CD4-positive, alpha-beta T cell (primary cell): ENCODE measurements around the gene MRPS18A. TPM values are rescaled to one million over a fixed set of nuclear protein-coding genes. Genes with fewer than 3 reads are reported as not detected.

Experiments
- ATAC-seq: fragments of 200-7000 bp; cut with Tn5 transposase; one replicate; pipeline ENCODE4 v1.10.0; 2022; ENCODE audit warnings: mild to moderate bottlenecking; ENCODE audit not compliant: poor library complexity
- CTCF ChIA-PET: fragments of 350-600 bp; sonication (Branson Sonifier 250); formaldehyde crosslinking; loops from one replicate; lab custom pipeline; 2021; ENCODE audit warnings: antibody characterized with exemption, inconsistent platforms; lab: Charles Lee
- POLR2A ChIA-PET: fragments of 350-600 bp; sonication (Branson Sonifier 250); formaldehyde crosslinking; loops from one replicate; lab custom pipeline; 2021; ENCODE audit warnings: antibody characterized with exemption, inconsistent platforms; lab: Charles Lee
- DNase-seq, 14 experiments: peaks; one replicate each; pipeline ENCODE4 v3.0.0-alpha.2; 2013 to 2020; ENCODE audit warnings: mixed read lengths in 2 of 14
- H3K27ac ChIP-seq, 2 donors: one replicate each; pipeline versions ENCODE4 v1.5.1 to v1.7.0; 2013; ENCODE audit warnings: low read length in 2 of 2, low read depth in 1 of 2, mild to moderate bottlenecking in 1 of 2
- H3K27me3 ChIP-seq, 2 experiments: 1 replicate in 1 of 2; 2 replicates in 1 of 2; pipeline versions ENCODE4 v1.6.1 to v1.7.0; 2013; ENCODE audit warnings: low read length in 2 of 2, control low read depth in 1 of 2, mild to moderate bottlenecking in 1 of 2, moderate library complexity in 1 of 2; ENCODE audit not compliant: insufficient read depth in 2 of 2, control insufficient read depth in 1 of 2
- H3K36me3 ChIP-seq: one replicate; pipeline ENCODE4 v1.6.1; 2013; ENCODE audit warnings: low read length, control low read depth; ENCODE audit not compliant: insufficient read depth
- H3K4me1 ChIP-seq: one replicate; pipeline ENCODE4 v1.6.1; 2013; ENCODE audit warnings: low read length, control low read depth; ENCODE audit not compliant: insufficient read depth
- H3K4me3 ChIP-seq: one replicate; pipeline ENCODE4 v1.5.1; 2013; ENCODE audit warnings: mild to moderate bottlenecking, low read length, moderate library complexity
- H3K9me3 ChIP-seq, 2 experiments: 1 replicate in 1 of 2; 2 replicates in 1 of 2; pipeline versions ENCODE4 v1.6.1 to v1.7.0; 2013; ENCODE audit warnings: low read length in 2 of 2, mild to moderate bottlenecking in 2 of 2, control low read depth in 1 of 2, moderate library complexity in 1 of 2; ENCODE audit not compliant: control insufficient read depth in 1 of 2, insufficient read depth in 1 of 2
- H3K27ac Mint-ChIP-seq: one replicate; pipeline ENCODE4 v1.8.0; 2020; ENCODE audit warnings: mixed read lengths
- H3K27me3 Mint-ChIP-seq: one replicate; pipeline ENCODE4 v1.8.0; 2021; ENCODE audit warnings: mixed read lengths
- H3K36me3 Mint-ChIP-seq: one replicate; pipeline ENCODE4 v1.8.0; 2021; ENCODE audit warnings: low read depth, mixed read lengths
- H3K4me1 Mint-ChIP-seq: one replicate; pipeline ENCODE4 v1.8.0; 2021; ENCODE audit warnings: low read depth, mixed read lengths
- H3K4me3 Mint-ChIP-seq: one replicate; pipeline ENCODE4 v1.8.0; 2020; ENCODE audit warnings: mild to moderate bottlenecking, mixed read lengths
- H3K9me3 Mint-ChIP-seq: one replicate; pipeline ENCODE4 v1.8.0; 2020; ENCODE audit warnings: mixed read lengths
- intact Hi-C, 2 experiments: fragments of 100-400 bp; cut with DNase I in 1 of 2; cut with micrococcal nuclease in 1 of 2; formaldehyde crosslinking; loops; one replicate each; pipeline versions ENCODE4 v1.15.1 to v1.9.0; 2023 to 2025; cut with DNase I, micrococcal nuclease
- total RNA-seq, 174 experiments: library from RNA in 2 of 174; stranded (reverse) in 2 of 174; gene quantifications; one replicate each; pipeline ENCODE4 v1.2.3 and lab custom pipeline; 2021 to 2026
- TF ChIP-seq, protein P1 (sequence below): fragments of 200-600 bp; IDR thresholded peaks from one replicate; pipeline ENCODE4 v1.8.0; 2022; ENCODE audit warnings: antibody characterized with exemption, mild to moderate bottlenecking

MRPS18A gene
- total RNA-seq, 2 experiments from 2014 or later, result 26.1 to 27.7 TPM

DNA sequence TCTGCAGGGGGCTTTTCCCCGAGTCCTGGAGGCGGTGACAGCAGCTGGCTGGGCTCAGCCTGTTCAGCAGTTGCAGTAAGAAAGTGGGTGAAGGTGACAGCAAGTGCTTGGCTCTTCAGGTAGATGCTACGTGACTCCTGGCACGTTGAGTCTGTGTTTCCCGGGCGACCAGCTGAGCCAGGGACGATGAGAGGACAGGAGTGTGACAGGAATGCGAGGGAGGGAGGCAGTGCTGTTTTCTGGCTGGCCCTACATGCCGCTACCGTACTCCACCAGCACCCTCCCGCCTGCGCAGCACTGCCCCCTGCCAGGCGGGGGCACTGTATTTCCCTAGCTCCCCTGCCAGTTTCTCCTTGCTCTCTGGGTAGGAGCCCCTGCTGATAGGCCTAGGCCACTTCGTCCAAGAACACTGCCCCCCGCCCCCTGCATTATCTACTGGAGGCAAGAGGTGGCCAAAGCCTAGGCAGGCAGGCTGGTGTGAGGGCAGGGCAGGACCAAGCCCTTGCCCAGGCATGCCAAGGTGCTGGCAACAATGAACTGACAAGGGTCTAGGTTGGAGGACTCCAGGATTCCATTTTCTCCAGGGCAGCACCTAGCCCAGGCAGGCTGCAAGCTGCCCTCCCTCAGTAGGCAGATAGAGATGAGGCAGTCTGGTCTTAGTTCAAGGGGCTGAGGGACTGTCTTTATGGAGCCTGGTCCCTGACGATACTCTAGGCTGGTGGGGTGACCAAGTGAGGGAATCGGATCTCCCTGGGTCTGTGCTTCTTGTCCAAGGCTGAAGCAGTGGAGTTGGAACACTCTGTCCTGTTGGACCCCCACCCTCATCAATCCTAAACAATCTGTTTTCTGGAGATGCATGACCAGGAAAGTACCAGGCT lies 19.2 kb downstream of the MRPS18A start:
- intact Hi-C loops, result loop anchor here (5.0 to 10.0 kb wide), 2 partner anchors 61 to 96 kb away; no protein-coding TSS in a partner anchor

DNA sequence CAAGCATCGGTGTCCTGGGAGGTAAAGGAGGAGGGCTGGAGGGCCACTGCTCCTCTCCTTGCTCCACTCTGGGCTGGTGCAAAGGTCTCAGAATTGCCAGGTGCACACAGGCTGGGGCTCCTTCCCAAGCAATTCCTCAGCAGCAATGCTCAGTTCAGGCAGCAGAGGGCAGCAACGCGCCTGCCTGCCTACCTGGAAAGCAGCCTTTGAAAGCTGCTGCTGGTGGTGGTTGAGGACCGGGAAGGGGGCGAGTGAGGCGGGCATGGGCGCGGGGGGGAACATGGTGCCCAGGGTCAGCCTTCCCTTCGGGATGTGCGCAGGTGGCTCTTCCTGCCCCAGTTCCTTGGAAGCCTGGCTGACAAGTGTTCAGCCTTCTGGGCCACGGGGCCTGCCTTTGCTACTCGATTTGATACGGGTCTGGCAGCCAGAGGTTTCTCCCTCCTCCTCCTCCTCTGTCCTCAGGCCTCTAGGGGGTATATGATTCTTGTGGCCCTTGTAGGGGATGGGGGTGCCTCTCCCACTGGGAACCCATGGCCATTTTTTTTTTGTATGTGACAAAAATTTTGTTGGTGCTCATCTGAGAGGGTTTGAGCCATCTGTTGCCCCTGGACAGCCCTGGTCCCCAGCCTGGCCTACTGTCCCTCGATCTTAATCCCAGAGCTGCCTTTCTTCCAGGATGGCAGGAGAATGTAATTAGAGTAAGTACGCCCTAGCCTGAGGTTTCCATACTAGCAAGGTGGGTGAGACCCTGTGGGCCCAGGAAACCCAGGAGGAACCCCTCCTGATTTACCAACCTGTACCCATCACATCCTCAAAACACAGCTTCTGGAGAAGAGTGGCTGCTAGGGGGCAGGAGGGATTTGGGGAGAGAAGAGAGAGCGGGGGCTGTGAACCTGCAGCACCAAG lies 20.1 kb downstream of the MRPS18A start:
- ChIA-PET CTCF (interaction anchor here (0.6 to 2.7 kb wide), 16 partner anchors 10 to 462 kb away, joined by 3 to 16 read pairs (median 5); partner anchors contain the start of genes MAD2L1BP, MRPS18A, RSPH9 and VEGFA), POLR2A (interaction anchor here (1.0 to 1.2 kb wide), 2 partner anchors 38 to 407 kb away, joined by 3 to 4 read pairs; no protein-coding TSS in a partner anchor)
- Mint-ChIP-seq H3K9me3 (no peaks in the 10 kb centered on the region), H3K4me1 (peaks cover 20% of the 10 kb centered on the region), H3K27ac (peak overlapping the region; percentile 67), H3K27me3 (no peaks in the 10 kb centered on the region), H3K36me3 (peaks cover 26% of the 10 kb centered on the region), H3K4me3 (peak overlapping the region; percentile 72)
- Histone ChIP-seq H3K4me1 (peaks cover 17% of the 10 kb centered on the region), H3K27me3 (no peaks in the 10 kb centered on the region), H3K4me3 (no peak overlapping the region), H3K9me3 (no peaks in the 10 kb centered on the region), H3K36me3 (peaks cover 21% of the 10 kb centered on the region), H3K27ac (no peak overlapping the region)
- ATAC-seq (peak; percentile 83), DNase-seq (peak; percentile 58 to 89 (median 80))
- TF ChIP-seq, protein P1, sequence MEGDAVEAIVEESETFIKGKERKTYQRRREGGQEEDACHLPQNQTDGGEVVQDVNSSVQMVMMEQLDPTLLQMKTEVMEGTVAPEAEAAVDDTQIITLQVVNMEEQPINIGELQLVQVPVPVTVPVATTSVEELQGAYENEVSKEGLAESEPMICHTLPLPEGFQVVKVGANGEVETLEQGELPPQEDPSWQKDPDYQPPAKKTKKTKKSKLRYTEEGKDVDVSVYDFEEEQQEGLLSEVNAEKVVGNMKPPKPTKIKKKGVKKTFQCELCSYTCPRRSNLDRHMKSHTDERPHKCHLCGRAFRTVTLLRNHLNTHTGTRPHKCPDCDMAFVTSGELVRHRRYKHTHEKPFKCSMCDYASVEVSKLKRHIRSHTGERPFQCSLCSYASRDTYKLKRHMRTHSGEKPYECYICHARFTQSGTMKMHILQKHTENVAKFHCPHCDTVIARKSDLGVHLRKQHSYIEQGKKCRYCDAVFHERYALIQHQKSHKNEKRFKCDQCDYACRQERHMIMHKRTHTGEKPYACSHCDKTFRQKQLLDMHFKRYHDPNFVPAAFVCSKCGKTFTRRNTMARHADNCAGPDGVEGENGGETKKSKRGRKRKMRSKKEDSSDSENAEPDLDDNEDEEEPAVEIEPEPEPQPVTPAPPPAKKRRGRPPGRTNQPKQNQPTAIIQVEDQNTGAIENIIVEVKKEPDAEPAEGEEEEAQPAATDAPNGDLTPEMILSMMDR, result peak; percentile 78
- intact Hi-C loops, result loop anchor here (1.0 to 10.0 kb wide), 4 partner anchors 60 to 412 kb away; no protein-coding TSS in a partner anchor

More for the DNA sequence above, 19.2 kb downstream of the MRPS18A start:
- H3K9me3 Mint-ChIP-seq, result no peaks in the 10 kb centered on the region
- peak in 13 of 14 experiments; percentile 10 to 74 (median 37) for DNase-seq
- Histone ChIP-seq H3K36me3 (peaks cover 29% of the 10 kb centered on the region), H3K4me1 (peaks cover 17% of the 10 kb centered on the region), H3K27ac (no peak overlapping the region), H3K9me3 (no peaks in the 10 kb centered on the region), H3K27me3 (no peaks in the 10 kb centered on the region), H3K4me3 (no peak overlapping the region)
- peak overlapping the region; percentile 67 for H3K27ac Mint-ChIP-seq
- TF ChIP-seq, protein P1, result peak; percentile 58
- CTCF ChIA-PET, result interaction anchor here (0.9 to 2.7 kb wide), 7 partner anchors 9 to 461 kb away, joined by 3 to 16 read pairs (median 5); partner anchors contain the start of genes MAD2L1BP, MRPS18A and VEGFA
- H3K4me3 Mint-ChIP-seq, result peak overlapping the region; percentile 25
- no peaks in the 10 kb centered on the region for H3K27me3 Mint-ChIP-seq
- H3K36me3 Mint-ChIP-seq, result peaks cover 34% of the 10 kb centered on the region
- ATAC-seq, result peak; percentile 67
- POLR2A ChIA-PET, result interaction anchor here (1.2 kb wide), 1 partner anchor 39 kb away, joined by 3 read pairs; no protein-coding TSS in a partner anchor
- peaks cover 20% of the 10 kb centered on the region for H3K4me1 Mint-ChIP-seq
